Liver (tissue), 9 donors: Measurements from ENCODE around the gene DAG1. TPM values are rescaled to one million over a fixed set of nuclear protein-coding genes. Genes with fewer than 3 reads are reported as not detected.

Source experiments
- DNase-seq: peaks from one replicate; pipeline ENCODE4 v3.0.0-alpha.2; 2017; ENCODE audit warnings: low spot score
- H3K27ac ChIP-seq, 2 donors: one replicate each; pipeline ENCODE4 v1.7.0; 2013; ENCODE audit warnings: inconsistent platforms in 2 of 2, low read length in 2 of 2, control low read depth in 1 of 2, low read depth in 1 of 2, mild to moderate bottlenecking in 1 of 2
- H3K27me3 ChIP-seq, 4 donors: one replicate each; pipeline versions ENCODE4 v1.6.1 to v1.7.0; 2013; ENCODE audit warnings: low read length in 3 of 4, inconsistent platforms in 1 of 4, mild to moderate bottlenecking in 1 of 4, moderate library complexity in 1 of 4; ENCODE audit not compliant: control insufficient read depth in 4 of 4, insufficient read depth in 4 of 4
- H3K36me3 ChIP-seq, 4 donors: one replicate each; pipeline versions ENCODE4 v1.6.1 to v1.7.0; 2013; ENCODE audit warnings: low read length in 3 of 4, mild to moderate bottlenecking in 3 of 4, low read depth in 1 of 4, moderate library complexity in 1 of 4; ENCODE audit not compliant: control insufficient read depth in 4 of 4, insufficient read depth in 3 of 4
- H3K4me1 ChIP-seq, 4 donors: one replicate each; pipeline versions ENCODE4 v1.6.1 to v1.7.0; 2013; ENCODE audit warnings: low read length in 3 of 4, mild to moderate bottlenecking in 3 of 4, moderate library complexity in 1 of 4; ENCODE audit not compliant: control insufficient read depth in 4 of 4, insufficient read depth in 4 of 4
- H3K4me3 ChIP-seq, 3 donors: one replicate each; pipeline versions ENCODE4 v1.6.1 to v1.7.0; 2013; ENCODE audit warnings: low read length in 3 of 3, control low read depth in 1 of 3, low read depth in 1 of 3, mild to moderate bottlenecking in 1 of 3
- H3K9ac ChIP-seq, 2 donors: one replicate each; pipeline ENCODE4 v1.7.0; 2013; ENCODE audit warnings: low read length in 2 of 2, mild to moderate bottlenecking in 2 of 2, moderate library complexity in 2 of 2, control low read depth in 1 of 2, low read depth in 1 of 2
- H3K9me3 ChIP-seq, 4 donors: one replicate each; pipeline versions ENCODE4 v1.6.1 to v1.7.0; 2013; ENCODE audit warnings: low read length in 3 of 4; ENCODE audit not compliant: control insufficient read depth in 4 of 4
- EGR1 ChIP-seq, 2 donors: IDR thresholded peaks; 2 replicates each; pipeline ENCODE4 v1.6.1; 2016 to 2018; ENCODE audit warnings: antibody characterized with exemption in 2 of 2, low read depth in 2 of 2
- FOXA1 ChIP-seq: IDR thresholded peaks from 2 replicates; pipeline ENCODE4 v1.6.1; 2016; ENCODE audit warnings: antibody characterized with exemption
- HNF4A ChIP-seq, 2 donors: conservative IDR thresholded peaks; 2 replicates each; pipeline ENCODE4 v1.6.1; 2016; ENCODE audit warnings: antibody characterized with exemption in 2 of 2, mild to moderate bottlenecking in 2 of 2
- HNF4G ChIP-seq: IDR thresholded peaks from 2 replicates; pipeline ENCODE4 v1.6.1; 2016; ENCODE audit warnings: antibody characterized with exemption
- JUND ChIP-seq, 2 donors: IDR thresholded peaks; 2 replicates each; pipeline ENCODE4 v1.6.1; 2016; ENCODE audit warnings: antibody characterized with exemption in 2 of 2
- NR2F2 ChIP-seq: IDR thresholded peaks from 2 replicates; pipeline ENCODE4 v1.6.1; 2016; ENCODE audit warnings: antibody characterized with exemption
- RXRA ChIP-seq, 2 donors: IDR thresholded peaks; 2 replicates each; pipeline ENCODE4 v1.6.1; 2017 to 2018; ENCODE audit warnings: antibody characterized with exemption in 2 of 2, mild to moderate bottlenecking in 1 of 2
- SP1 ChIP-seq: IDR thresholded peaks from 2 replicates; pipeline ENCODE4 v1.6.1; 2018; ENCODE audit warnings: antibody characterized with exemption, mild to moderate bottlenecking
- TAF1 ChIP-seq: conservative IDR thresholded peaks from 2 replicates; pipeline ENCODE4 v1.6.1; 2016; ENCODE audit warnings: antibody characterized with exemption, mild to moderate bottlenecking
- WGBS: extraction: QIAGEN DNeasy Blood & Tissue Kit; methylation state at CpG from one replicate; pipeline ENCODE4 v1.1.7; 2013; 5-methylcytosine and 5-hydroxymethylcytosine counted together
- polyA plus RNA-seq, 2 donors: library from polyadenylated mRNA; stranded (reverse) in 1 of 2; unstranded in 1 of 2; fragments of 200-250 nt in 1 of 2; fragments of >200 nt in 1 of 2; fragmentation: Nextera tagmentation in 1 of 2; extraction: Ambion mirVana in 1 of 2; gene quantifications; one replicate each; pipeline versions ENCODE4 v1.2.1 to v1.2.3, GENCODE V29; 2013 to 2015
- total RNA-seq, 2 donors: library from RNA; depleted of rRNA; stranded (reverse); fragments of >200 nt; gene quantifications; one replicate each; pipeline ENCODE4 v1.2.3, GENCODE V29; 2014
- TF ChIP-seq, protein P1 (sequence below): fragments of 150-350 bp; IDR thresholded peaks from 2 replicates; pipeline ENCODE4 v1.5.1; 2017; ENCODE audit warnings: improper control_type of control experiment, low read depth, low read length; ENCODE audit not compliant: missing input control
- TF ChIP-seq, protein P2 (sequence below): IDR thresholded peaks from 2 replicates; pipeline ENCODE4 v1.6.1; 2016; ENCODE audit warnings: antibody characterized with exemption
- TF ChIP-seq, protein P3 (sequence below): IDR thresholded peaks from 2 replicates; pipeline ENCODE4 v1.6.1; 2016; ENCODE audit warnings: antibody characterized with exemption
- TF ChIP-seq, protein P4 (sequence below): IDR thresholded peaks from 2 replicates; pipeline ENCODE4 v1.6.1; 2016; ENCODE audit warnings: antibody characterized with exemption, mild to moderate bottlenecking
- donor health status: healthy.
- donor health status: healthy.
- donor health status: healthy.
- donor health status: healthy.
- donor health status: healthy.

The DAG1 gene
- total and polyA plus RNA-seq, 4 donors, result 12.1 to 54.4 (median 28.5) TPM

DNA sequence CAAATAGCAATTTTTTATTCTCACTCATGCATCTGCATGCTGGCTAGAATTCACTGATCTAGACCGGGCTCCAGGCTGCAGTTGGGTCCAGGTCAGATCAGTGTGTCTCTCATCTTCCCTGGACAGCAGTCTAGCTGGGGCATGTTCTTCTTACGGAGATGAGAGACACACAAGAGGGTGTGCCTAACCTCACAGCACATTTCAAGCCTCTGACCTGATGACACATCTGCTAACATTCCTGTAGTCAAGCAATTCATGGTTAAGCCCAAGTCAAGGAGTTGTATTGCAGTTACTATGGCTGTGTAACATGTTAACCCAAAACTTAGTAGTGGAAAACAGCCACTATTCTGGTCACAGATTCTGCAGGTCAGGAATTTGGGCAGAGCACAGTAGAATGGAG lies 97.3 kb downstream of the DAG1 start:
- Histone ChIP-seq H3K4me1 (peaks cover 2 to 9% (median 6%) of the 10 kb centered on the region in 4 donors), H3K9me3 (no peaks in the 10 kb centered on the region), H3K4me3 (no peak overlapping the region), H3K27ac (no peak overlapping the region), H3K36me3 (no peaks in the 10 kb centered on the region), H3K9ac (no peak overlapping the region), H3K27me3 (no peaks in the 10 kb centered on the region)
- no peak for DNase-seq
- TF ChIP-seq, protein P1, sequence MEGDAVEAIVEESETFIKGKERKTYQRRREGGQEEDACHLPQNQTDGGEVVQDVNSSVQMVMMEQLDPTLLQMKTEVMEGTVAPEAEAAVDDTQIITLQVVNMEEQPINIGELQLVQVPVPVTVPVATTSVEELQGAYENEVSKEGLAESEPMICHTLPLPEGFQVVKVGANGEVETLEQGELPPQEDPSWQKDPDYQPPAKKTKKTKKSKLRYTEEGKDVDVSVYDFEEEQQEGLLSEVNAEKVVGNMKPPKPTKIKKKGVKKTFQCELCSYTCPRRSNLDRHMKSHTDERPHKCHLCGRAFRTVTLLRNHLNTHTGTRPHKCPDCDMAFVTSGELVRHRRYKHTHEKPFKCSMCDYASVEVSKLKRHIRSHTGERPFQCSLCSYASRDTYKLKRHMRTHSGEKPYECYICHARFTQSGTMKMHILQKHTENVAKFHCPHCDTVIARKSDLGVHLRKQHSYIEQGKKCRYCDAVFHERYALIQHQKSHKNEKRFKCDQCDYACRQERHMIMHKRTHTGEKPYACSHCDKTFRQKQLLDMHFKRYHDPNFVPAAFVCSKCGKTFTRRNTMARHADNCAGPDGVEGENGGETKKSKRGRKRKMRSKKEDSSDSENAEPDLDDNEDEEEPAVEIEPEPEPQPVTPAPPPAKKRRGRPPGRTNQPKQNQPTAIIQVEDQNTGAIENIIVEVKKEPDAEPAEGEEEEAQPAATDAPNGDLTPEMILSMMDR, result no peak
- TF ChIP-seq FOXA1 (no peak), HNF4G (no peak), RXRA (IDR thresholded peaks at IDR 0.05) (no peak), HNF4A (conservative IDR thresholded peaks at IDR 0.05) (no peak), EGR1 (IDR thresholded peaks at IDR 0.05; ENCODE audit: low read depth in 2 of 2) (no peak), NR2F2 (no peak), JUND (IDR thresholded peaks at IDR 0.05) (no peak)
- TF ChIP-seq, protein P2, sequence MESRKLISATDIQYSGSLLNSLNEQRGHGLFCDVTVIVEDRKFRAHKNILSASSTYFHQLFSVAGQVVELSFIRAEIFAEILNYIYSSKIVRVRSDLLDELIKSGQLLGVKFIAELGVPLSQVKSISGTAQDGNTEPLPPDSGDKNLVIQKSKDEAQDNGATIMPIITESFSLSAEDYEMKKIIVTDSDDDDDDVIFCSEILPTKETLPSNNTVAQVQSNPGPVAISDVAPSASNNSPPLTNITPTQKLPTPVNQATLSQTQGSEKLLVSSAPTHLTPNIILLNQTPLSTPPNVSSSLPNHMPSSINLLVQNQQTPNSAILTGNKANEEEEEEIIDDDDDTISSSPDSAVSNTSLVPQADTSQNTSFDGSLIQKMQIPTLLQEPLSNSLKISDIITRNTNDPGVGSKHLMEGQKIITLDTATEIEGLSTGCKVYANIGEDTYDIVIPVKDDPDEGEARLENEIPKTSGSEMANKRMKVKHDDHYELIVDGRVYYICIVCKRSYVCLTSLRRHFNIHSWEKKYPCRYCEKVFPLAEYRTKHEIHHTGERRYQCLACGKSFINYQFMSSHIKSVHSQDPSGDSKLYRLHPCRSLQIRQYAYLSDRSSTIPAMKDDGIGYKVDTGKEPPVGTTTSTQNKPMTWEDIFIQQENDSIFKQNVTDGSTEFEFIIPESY, result no peak
- TF ChIP-seq, protein P3, sequence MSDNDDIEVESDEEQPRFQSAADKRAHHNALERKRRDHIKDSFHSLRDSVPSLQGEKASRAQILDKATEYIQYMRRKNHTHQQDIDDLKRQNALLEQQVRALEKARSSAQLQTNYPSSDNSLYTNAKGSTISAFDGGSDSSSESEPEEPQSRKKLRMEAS, result no peak
- TF ChIP-seq, protein P4, sequence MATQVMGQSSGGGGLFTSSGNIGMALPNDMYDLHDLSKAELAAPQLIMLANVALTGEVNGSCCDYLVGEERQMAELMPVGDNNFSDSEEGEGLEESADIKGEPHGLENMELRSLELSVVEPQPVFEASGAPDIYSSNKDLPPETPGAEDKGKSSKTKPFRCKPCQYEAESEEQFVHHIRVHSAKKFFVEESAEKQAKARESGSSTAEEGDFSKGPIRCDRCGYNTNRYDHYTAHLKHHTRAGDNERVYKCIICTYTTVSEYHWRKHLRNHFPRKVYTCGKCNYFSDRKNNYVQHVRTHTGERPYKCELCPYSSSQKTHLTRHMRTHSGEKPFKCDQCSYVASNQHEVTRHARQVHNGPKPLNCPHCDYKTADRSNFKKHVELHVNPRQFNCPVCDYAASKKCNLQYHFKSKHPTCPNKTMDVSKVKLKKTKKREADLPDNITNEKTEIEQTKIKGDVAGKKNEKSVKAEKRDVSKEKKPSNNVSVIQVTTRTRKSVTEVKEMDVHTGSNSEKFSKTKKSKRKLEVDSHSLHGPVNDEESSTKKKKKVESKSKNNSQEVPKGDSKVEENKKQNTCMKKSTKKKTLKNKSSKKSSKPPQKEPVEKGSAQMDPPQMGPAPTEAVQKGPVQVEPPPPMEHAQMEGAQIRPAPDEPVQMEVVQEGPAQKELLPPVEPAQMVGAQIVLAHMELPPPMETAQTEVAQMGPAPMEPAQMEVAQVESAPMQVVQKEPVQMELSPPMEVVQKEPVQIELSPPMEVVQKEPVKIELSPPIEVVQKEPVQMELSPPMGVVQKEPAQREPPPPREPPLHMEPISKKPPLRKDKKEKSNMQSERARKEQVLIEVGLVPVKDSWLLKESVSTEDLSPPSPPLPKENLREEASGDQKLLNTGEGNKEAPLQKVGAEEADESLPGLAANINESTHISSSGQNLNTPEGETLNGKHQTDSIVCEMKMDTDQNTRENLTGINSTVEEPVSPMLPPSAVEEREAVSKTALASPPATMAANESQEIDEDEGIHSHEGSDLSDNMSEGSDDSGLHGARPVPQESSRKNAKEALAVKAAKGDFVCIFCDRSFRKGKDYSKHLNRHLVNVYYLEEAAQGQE, result no peak
- WGBS, result 69% methylated on average over 2 of the region's 2 CpGs

DNA sequence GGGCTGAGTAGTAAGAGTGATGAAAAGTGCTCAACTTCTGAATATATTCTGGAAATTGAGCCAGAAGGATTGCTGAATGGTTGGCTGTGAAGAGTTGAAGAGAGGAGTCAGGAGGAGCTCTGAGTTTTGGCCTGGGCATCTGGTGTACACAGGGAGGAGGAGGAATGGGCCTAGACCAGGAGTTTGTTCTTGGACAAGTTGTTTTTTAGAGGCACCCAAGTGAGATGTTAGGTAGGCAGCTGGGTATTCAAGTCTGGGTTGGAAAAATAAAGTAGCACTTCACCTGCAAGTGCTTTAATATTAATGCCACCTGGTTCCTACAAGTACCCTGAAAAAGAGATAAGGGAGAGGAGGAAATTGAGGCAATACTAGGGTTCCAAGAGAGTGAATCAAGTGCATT lies 98.9 kb downstream of the DAG1 start:
- H3K4me1 ChIP-seq, result peaks cover 2 to 9% (median 6%) of the 10 kb centered on the region in 4 donors
- no peak overlapping the region for H3K9ac ChIP-seq
- no peak for DNase-seq
- H3K9me3 ChIP-seq, result no peaks in the 10 kb centered on the region
- TF ChIP-seq, protein P2, result no peak
- TF ChIP-seq, protein P3, result no peak
- no peak for TF ChIP-seq SP1
- no peak for TF ChIP-seq TAF1
- TF ChIP-seq, protein P1, result no peak
- no peak overlapping the region for H3K4me3 ChIP-seq
- no peak overlapping the region for H3K27ac ChIP-seq
- no peaks in the 10 kb centered on the region for H3K27me3 ChIP-seq
- no peaks in the 10 kb centered on the region for H3K36me3 ChIP-seq
